ENCODE results near the gene SEZ6L.

SEZ6L gene

GRCh38 chr22:26314171-26314570, 144.9 kb downstream of the SEZ6L start:
- no peak overlapping the region for H3K23ac ChIP-seq (ENCODE audit: low read depth, low read length, poor library complexity)
- no peak overlapping the region for H3K14ac ChIP-seq (ENCODE audit: low read length)
- H3K4me1 ChIP-seq (ENCODE audit: control insufficient read depth in 2 of 2, insufficient read depth in 1 of 2, low read depth in 1 of 2, low read length in 2 of 2): no peaks in the 10 kb centered on the region
- H3K4me2 ChIP-seq (ENCODE audit: insufficient read depth, low read length, poor library complexity, severe bottlenecking): no peak overlapping the region
- no peak overlapping the region for H3K4ac ChIP-seq (ENCODE audit: low read length)
- WGBS, 2 donors (ENCODE audit: extremely low coverage in 2 of 2, insufficient read length in 2 of 2, insufficient replicate concordance in 1 of 2): no CpG with 5 or more reads among the region's 2 CpGs
- no peak overlapping the region for H4K91ac ChIP-seq (ENCODE audit: low read depth, low read length, poor library complexity)
- DNase-seq (ENCODE audit: low spot score): no peak
- no peak overlapping the region for H3K4me3 ChIP-seq (ENCODE audit: low read length in 2 of 2)
- no peak overlapping the region for H3K9ac ChIP-seq (ENCODE audit: low read depth, low read length, poor library complexity)
- no peak overlapping the region for H2BK12ac ChIP-seq (ENCODE audit: low read length)
- no peaks in the 10 kb centered on the region for H3K9me3 ChIP-seq (replicated peaks in 1 of 2; ENCODE audit: control insufficient read depth in 2 of 2, insufficient read depth in 1 of 2, low read depth in 1 of 2, low read length in 2 of 2)
- H3K27me3 ChIP-seq (ENCODE audit: control insufficient read depth in 3 of 3, insufficient read depth in 3 of 3, low read depth in 1 of 3, low read length in 3 of 3): no peaks in the 10 kb centered on the region
- no peak overlapping the region for H2AFZ ChIP-seq (ENCODE audit: low read length)
- H3K79me1 ChIP-seq (ENCODE audit: low read depth, low read length): no peaks in the 10 kb centered on the region
- no peak overlapping the region for H2BK15ac ChIP-seq (ENCODE audit: low read length)
- no peak overlapping the region for H2AK5ac ChIP-seq (ENCODE audit: low read depth, low read length)
- H3K36me3 ChIP-seq (replicated peaks in 1 of 2; ENCODE audit: control insufficient read depth in 2 of 2, insufficient read depth in 2 of 2, low read length in 2 of 2): no peaks in the 10 kb centered on the region
- no peak overlapping the region for H3K18ac ChIP-seq (ENCODE audit: low read length)
- no peak overlapping the region for H2BK120ac ChIP-seq (ENCODE audit: low read depth, low read length)
- no peak overlapping the region for H3K27ac ChIP-seq (replicated peaks; ENCODE audit: low read length)
- H2BK5ac ChIP-seq (ENCODE audit: low read length): no peak overlapping the region
- no peak overlapping the region for H4K8ac ChIP-seq (ENCODE audit: low read depth, low read length)

GRCh38 chr22:26314656-26315055, 145.4 kb downstream of the SEZ6L start:
- no peaks in the 10 kb centered on the region for H3K9me3 ChIP-seq (replicated peaks in 1 of 2; ENCODE audit: control insufficient read depth in 2 of 2, insufficient read depth in 1 of 2, low read depth in 1 of 2, low read length in 2 of 2)
- no peak overlapping the region for H3K14ac ChIP-seq (ENCODE audit: low read length)
- no peak overlapping the region for H3K4me2 ChIP-seq (ENCODE audit: insufficient read depth, low read length, poor library complexity, severe bottlenecking)
- no peaks in the 10 kb centered on the region for H3K79me1 ChIP-seq (ENCODE audit: low read depth, low read length)
- no peak overlapping the region for H3K18ac ChIP-seq (ENCODE audit: low read length)
- no peak overlapping the region for H4K8ac ChIP-seq (ENCODE audit: low read depth, low read length)
- no peaks in the 10 kb centered on the region for H3K36me3 ChIP-seq (replicated peaks in 1 of 2; ENCODE audit: control insufficient read depth in 2 of 2, insufficient read depth in 2 of 2, low read length in 2 of 2)
- no peak overlapping the region for H2BK12ac ChIP-seq (ENCODE audit: low read length)
- no peak overlapping the region for H3K27ac ChIP-seq (replicated peaks; ENCODE audit: low read length)
- no peaks in the 10 kb centered on the region for H3K4me1 ChIP-seq (ENCODE audit: control insufficient read depth in 2 of 2, insufficient read depth in 1 of 2, low read depth in 1 of 2, low read length in 2 of 2)
- WGBS, 2 donors (ENCODE audit: extremely low coverage in 2 of 2, insufficient read length in 2 of 2, insufficient replicate concordance in 1 of 2): no CpG with 5 or more reads among the region's 6 CpGs
- DNase-seq (ENCODE audit: low spot score): no peak
- no peak overlapping the region for H2BK15ac ChIP-seq (ENCODE audit: low read length)
- no peak overlapping the region for H2BK120ac ChIP-seq (ENCODE audit: low read depth, low read length)
- H2AK5ac ChIP-seq (ENCODE audit: low read depth, low read length): no peak overlapping the region
- no peak overlapping the region for H3K4me3 ChIP-seq (ENCODE audit: low read length in 2 of 2)
- H2BK5ac ChIP-seq (ENCODE audit: low read length): no peak overlapping the region
- no peak overlapping the region for H2AFZ ChIP-seq (ENCODE audit: low read length)
- no peak overlapping the region for H3K9ac ChIP-seq (ENCODE audit: low read depth, low read length, poor library complexity)
- no peak overlapping the region for H3K23ac ChIP-seq (ENCODE audit: low read depth, low read length, poor library complexity)
- H3K27me3 ChIP-seq (ENCODE audit: control insufficient read depth in 3 of 3, insufficient read depth in 3 of 3, low read depth in 1 of 3, low read length in 3 of 3): no peaks in the 10 kb centered on the region
- H4K91ac ChIP-seq (ENCODE audit: low read depth, low read length, poor library complexity): no peak overlapping the region
- no peak overlapping the region for H3K4ac ChIP-seq (ENCODE audit: low read length)

GRCh38 chr22:26316732-26317285, 147.5 kb downstream of the SEZ6L start:
- no peak overlapping the region for H2BK5ac ChIP-seq (ENCODE audit: low read length)
- no peak overlapping the region for H3K18ac ChIP-seq (ENCODE audit: low read length)
- H3K27ac ChIP-seq (replicated peaks; ENCODE audit: low read length): no peak overlapping the region
- no peak overlapping the region for H2BK120ac ChIP-seq (ENCODE audit: low read depth, low read length)
- H3K36me3 ChIP-seq (replicated peaks in 1 of 2; ENCODE audit: control insufficient read depth in 2 of 2, insufficient read depth in 2 of 2, low read length in 2 of 2): no peaks in the 10 kb centered on the region
- H3K9me3 ChIP-seq (replicated peaks in 1 of 2; ENCODE audit: control insufficient read depth in 2 of 2, insufficient read depth in 1 of 2, low read depth in 1 of 2, low read length in 2 of 2): no peaks in the 10 kb centered on the region
- no peak overlapping the region for H4K8ac ChIP-seq (ENCODE audit: low read depth, low read length)
- H3K79me1 ChIP-seq (ENCODE audit: low read depth, low read length): no peaks in the 10 kb centered on the region
- no peak overlapping the region for H3K23ac ChIP-seq (ENCODE audit: low read depth, low read length, poor library complexity)
- DNase-seq (ENCODE audit: low spot score): no peak
- no peak overlapping the region for H3K9ac ChIP-seq (ENCODE audit: low read depth, low read length, poor library complexity)
- H2BK15ac ChIP-seq (ENCODE audit: low read length): no peak overlapping the region
- H3K4me1 ChIP-seq (ENCODE audit: control insufficient read depth in 2 of 2, insufficient read depth in 1 of 2, low read depth in 1 of 2, low read length in 2 of 2): no peaks in the 10 kb centered on the region
- WGBS, 2 donors (ENCODE audit: extremely low coverage in 2 of 2, insufficient read length in 2 of 2, insufficient replicate concordance in 1 of 2): no CpG with 5 or more reads among the region's 2 CpGs
- H4K91ac ChIP-seq (ENCODE audit: low read depth, low read length, poor library complexity): no peak overlapping the region
- no peak overlapping the region for H2AK5ac ChIP-seq (ENCODE audit: low read depth, low read length)
- H3K14ac ChIP-seq (ENCODE audit: low read length): no peak overlapping the region
- no peak overlapping the region for H2BK12ac ChIP-seq (ENCODE audit: low read length)
- H3K4ac ChIP-seq (ENCODE audit: low read length): no peak overlapping the region
- no peak overlapping the region for H3K4me3 ChIP-seq (ENCODE audit: low read length in 2 of 2)
- H2AFZ ChIP-seq (ENCODE audit: low read length): no peak overlapping the region
- peaks cover 0 to 2% (median 0%) of the 10 kb centered on the region in 3 experiments for H3K27me3 ChIP-seq (ENCODE audit: control insufficient read depth in 3 of 3, insufficient read depth in 3 of 3, low read depth in 1 of 3, low read length in 3 of 3)
- no peak overlapping the region for H3K4me2 ChIP-seq (ENCODE audit: insufficient read depth, low read length, poor library complexity, severe bottlenecking)

- no peak for DNase-seq (ENCODE audit: low spot score)
- Histone ChIP-seq H3K36me3 (replicated peaks in 1 of 2; ENCODE audit: control insufficient read depth in 2 of 2, insufficient read depth in 2 of 2, low read length in 2 of 2) (no peaks in the 10 kb centered on the region), H4K8ac (ENCODE audit: low read depth, low read length) (no peak overlapping the region), H3K23ac (ENCODE audit: low read depth, low read length, poor library complexity) (no peak overlapping the region), H3K18ac (ENCODE audit: low read length) (no peak overlapping the region), H3K9me3 (replicated peaks in 1 of 2; ENCODE audit: control insufficient read depth in 2 of 2, insufficient read depth in 1 of 2, low read depth in 1 of 2, low read length in 2 of 2) (no peaks in the 10 kb centered on the region), H2BK15ac (ENCODE audit: low read length) (no peak overlapping the region), H3K14ac (ENCODE audit: low read length) (no peak overlapping the region), H3K4me3 (ENCODE audit: low read length in 2 of 2) (no peak overlapping the region), H3K4me2 (ENCODE audit: insufficient read depth, low read length, poor library complexity, severe bottlenecking) (no peak overlapping the region), H2BK5ac (ENCODE audit: low read length) (no peak overlapping the region), H2AK5ac (ENCODE audit: low read depth, low read length) (no peak overlapping the region), H4K91ac (ENCODE audit: low read depth, low read length, poor library complexity) (no peak overlapping the region), H3K79me1 (ENCODE audit: low read depth, low read length) (no peaks in the 10 kb centered on the region), H2BK120ac (ENCODE audit: low read depth, low read length) (no peak overlapping the region), H2BK12ac (ENCODE audit: low read length) (no peak overlapping the region), H3K4ac (ENCODE audit: low read length) (no peak overlapping the region), H3K4me1 (ENCODE audit: control insufficient read depth in 2 of 2, insufficient read depth in 1 of 2, low read depth in 1 of 2, low read length in 2 of 2) (peaks cover 0 to 2% of the 10 kb centered on the region in 2 donors), H3K27ac (replicated peaks; ENCODE audit: low read length) (no peak overlapping the region), H3K9ac (ENCODE audit: low read depth, low read length, poor library complexity) (no peak overlapping the region), H2AFZ (ENCODE audit: low read length) (no peak overlapping the region), H3K27me3 (ENCODE audit: control insufficient read depth in 3 of 3, insufficient read depth in 3 of 3, low read depth in 1 of 3, low read length in 3 of 3) (peaks cover 0 to 6% (median 0%) of the 10 kb centered on the region in 3 experiments)
- WGBS, 2 donors (ENCODE audit: extremely low coverage in 2 of 2, insufficient read length in 2 of 2, insufficient replicate concordance in 1 of 2): no CpG with 5 or more reads among the region's 6 CpGs
Measured at GRCh38 chr22:26318975-26319374, 149.7 kb downstream of the SEZ6L start.

Data from neuronal stem cell (in vitro differentiated cells).